GM18508 (cell line): Measurements from ENCODE around the gene TSPAN9.

ENCODE experiments used
- ATAC-seq: cut with Tn5 transposase; IDR thresholded peaks from one replicate; pipeline ENCODE4 v1.9.1; 2021; ENCODE audit warnings: moderate number of reproducible peaks; ENCODE audit not compliant: insufficient read depth, unreplicated experiment

The TSPAN9 gene

GRCh38 chr12:3092764-3093163, 15.6 kb downstream of the TSPAN9 start:
- ATAC-seq, result no peak

GRCh38 chr12:3097186-3097804, 20.1 kb downstream of the TSPAN9 start:
- ATAC-seq, result no peak

- ATAC-seq, result no peak
Measured at GRCh38 chr12:3097836-3098235, 20.7 kb downstream of the TSPAN9 start.

- no peak for ATAC-seq
Measured at GRCh38 chr12:3098436-3098835, 21.3 kb downstream of the TSPAN9 start.

- no peak for ATAC-seq
Measured at GRCh38 chr12:3099146-3099545, 22.0 kb downstream of the TSPAN9 start.

GRCh38 chr12:3101309-3102024, 24.3 kb downstream of the TSPAN9 start:
- no peak for ATAC-seq

- ATAC-seq, result no peak
Measured at GRCh38 chr12:3102771-3103410, 25.7 kb downstream of the TSPAN9 start.

GRCh38 chr12:3103806-3104205, 26.6 kb downstream of the TSPAN9 start:
- ATAC-seq, result no peak

- ATAC-seq, result no peak
Measured at GRCh38 chr12:3105690-3106479, 28.7 kb downstream of the TSPAN9 start.

- no peak for ATAC-seq
Measured at GRCh38 chr12:3106579-3106978, 29.4 kb downstream of the TSPAN9 start.

GRCh38 chr12:3107071-3107583, 29.9 kb downstream of the TSPAN9 start:
- no peak for ATAC-seq

- no peak for ATAC-seq
Measured at GRCh38 chr12:3107954-3108353, 30.8 kb downstream of the TSPAN9 start.

- no peak for ATAC-seq
Measured at GRCh38 chr12:3110578-3110977, 33.4 kb downstream of the TSPAN9 start.

GRCh38 chr12:3113671-3114325, 36.6 kb downstream of the TSPAN9 start:
- ATAC-seq, result no peak

GRCh38 chr12:3114671-3115070, 37.5 kb downstream of the TSPAN9 start:
- no peak for ATAC-seq

- ATAC-seq, result no peak
Measured at GRCh38 chr12:3115078-3115477, 37.9 kb downstream of the TSPAN9 start.

- ATAC-seq, result no peak
Measured at GRCh38 chr12:3116106-3116844, 39.1 kb downstream of the TSPAN9 start.

GRCh38 chr12:3117144-3117581, 40.0 kb downstream of the TSPAN9 start:
- ATAC-seq, result no peak

- no peak for ATAC-seq
Measured at GRCh38 chr12:3117591-3118015, 40.4 kb downstream of the TSPAN9 start.
